H4 (cell line): Measurements from ENCODE around the gene EPHB2. TPM values are rescaled to one million over a fixed set of nuclear protein-coding genes. Genes with fewer than 3 reads are reported as not detected.
A peak's percentile ranks its signal among the peaks of the same experiment; 100 is the strongest.
"Not testable (repeated sequence)": the region's sequence is repeated elsewhere in the genome, so short reads cannot be mapped to it uniquely, and the experiment has no call there.

Source experiments
- DNase-seq: peaks from one replicate; pipeline ENCODE4 v3.0.0-alpha.2; 2015; ENCODE audit warnings: low spot score
- total RNA-seq: library from RNA; depleted of rRNA; stranded (reverse); fragments of >200 nt; shearing (Covaris generic); gene quantifications from 2 replicates; pipeline ENCODE4 v1.2.3, GENCODE V29; 2014

EPHB2 gene
- total RNA-seq, 1 experiment from 2014 or later = 70.9 TPM

GRCh38 chr1:22691031-22691753 is 19.4 kb upstream of the EPHB2 start:
- DNase-seq = no peak

GRCh38 chr1:22694172-22694571 is 16.5 kb upstream of the EPHB2 start:
- DNase-seq = no peak

- DNase-seq = no peak
Measured at GRCh38 chr1:22696610-22697009, 14.0 kb upstream of the EPHB2 start.

- no peak for DNase-seq
Measured at GRCh38 chr1:22697980-22698379, 12.7 kb upstream of the EPHB2 start.

GRCh38 chr1:22699681-22700520 is 10.7 kb upstream of the EPHB2 start:
- DNase-seq = no peak

- no peak for DNase-seq
Measured at GRCh38 chr1:22702296-22703085, 8.1 kb upstream of the EPHB2 start.

- DNase-seq = peak; percentile 83
Measured at GRCh38 chr1:22704440-22705067, 6.1 kb upstream of the EPHB2 start.

GRCh38 chr1:22705586-22705985 is 5.1 kb upstream of the EPHB2 start:
- no peak for DNase-seq

GRCh38 chr1:22706100-22706499 is 4.5 kb upstream of the EPHB2 start:
- DNase-seq = not testable (repeated sequence)

GRCh38 chr1:22708777-22709176 is 1.9 kb upstream of the EPHB2 start:
- no peak for DNase-seq

- DNase-seq = no peak
Measured at GRCh38 chr1:22709227-22709626, 1.4 kb upstream of the EPHB2 start.

- DNase-seq = peak; percentile 39
Measured at GRCh38 chr1:22709891-22710700, 543 bp upstream of the EPHB2 start.

- no peak for DNase-seq
Measured at GRCh38 chr1:22711071-22711470, 432 bp downstream of the EPHB2 start.

GRCh38 chr1:22711591-22712501 is 1.2 kb downstream of the EPHB2 start:
- DNase-seq = peak; percentile 56

GRCh38 chr1:22712502-22713271 is 2.0 kb downstream of the EPHB2 start:
- DNase-seq = peak; percentile 83

- DNase-seq = no peak
Measured at GRCh38 chr1:22714455-22714854, 3.8 kb downstream of the EPHB2 start.

GRCh38 chr1:22717037-22717760 is 6.6 kb downstream of the EPHB2 start:
- no peak for DNase-seq

GRCh38 chr1:22721122-22721873 is 10.7 kb downstream of the EPHB2 start:
- DNase-seq = no peak
